NCI-H2029 treated with DMSO at 0.1 percent for 48 hours (cell line): Measurements from ENCODE around the gene AFAP1.

Experiments used
- DNase-seq: peaks from one replicate; lab custom pipeline; 2025; lab: John Stamatoyannopoulos, UW

AFAP1 gene, protein sequence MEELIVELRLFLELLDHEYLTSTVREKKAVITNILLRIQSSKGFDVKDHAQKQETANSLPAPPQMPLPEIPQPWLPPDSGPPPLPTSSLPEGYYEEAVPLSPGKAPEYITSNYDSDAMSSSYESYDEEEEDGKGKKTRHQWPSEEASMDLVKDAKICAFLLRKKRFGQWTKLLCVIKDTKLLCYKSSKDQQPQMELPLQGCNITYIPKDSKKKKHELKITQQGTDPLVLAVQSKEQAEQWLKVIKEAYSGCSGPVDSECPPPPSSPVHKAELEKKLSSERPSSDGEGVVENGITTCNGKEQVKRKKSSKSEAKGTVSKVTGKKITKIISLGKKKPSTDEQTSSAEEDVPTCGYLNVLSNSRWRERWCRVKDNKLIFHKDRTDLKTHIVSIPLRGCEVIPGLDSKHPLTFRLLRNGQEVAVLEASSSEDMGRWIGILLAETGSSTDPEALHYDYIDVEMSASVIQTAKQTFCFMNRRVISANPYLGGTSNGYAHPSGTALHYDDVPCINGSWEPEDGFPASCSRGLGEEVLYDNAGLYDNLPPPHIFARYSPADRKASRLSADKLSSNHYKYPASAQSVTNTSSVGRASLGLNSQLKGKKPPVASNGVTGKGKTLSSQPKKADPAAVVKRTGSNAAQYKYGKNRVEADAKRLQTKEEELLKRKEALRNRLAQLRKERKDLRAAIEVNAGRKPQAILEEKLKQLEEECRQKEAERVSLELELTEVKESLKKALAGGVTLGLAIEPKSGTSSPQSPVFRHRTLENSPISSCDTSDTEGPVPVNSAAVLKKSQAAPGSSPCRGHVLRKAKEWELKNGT

DNA sequence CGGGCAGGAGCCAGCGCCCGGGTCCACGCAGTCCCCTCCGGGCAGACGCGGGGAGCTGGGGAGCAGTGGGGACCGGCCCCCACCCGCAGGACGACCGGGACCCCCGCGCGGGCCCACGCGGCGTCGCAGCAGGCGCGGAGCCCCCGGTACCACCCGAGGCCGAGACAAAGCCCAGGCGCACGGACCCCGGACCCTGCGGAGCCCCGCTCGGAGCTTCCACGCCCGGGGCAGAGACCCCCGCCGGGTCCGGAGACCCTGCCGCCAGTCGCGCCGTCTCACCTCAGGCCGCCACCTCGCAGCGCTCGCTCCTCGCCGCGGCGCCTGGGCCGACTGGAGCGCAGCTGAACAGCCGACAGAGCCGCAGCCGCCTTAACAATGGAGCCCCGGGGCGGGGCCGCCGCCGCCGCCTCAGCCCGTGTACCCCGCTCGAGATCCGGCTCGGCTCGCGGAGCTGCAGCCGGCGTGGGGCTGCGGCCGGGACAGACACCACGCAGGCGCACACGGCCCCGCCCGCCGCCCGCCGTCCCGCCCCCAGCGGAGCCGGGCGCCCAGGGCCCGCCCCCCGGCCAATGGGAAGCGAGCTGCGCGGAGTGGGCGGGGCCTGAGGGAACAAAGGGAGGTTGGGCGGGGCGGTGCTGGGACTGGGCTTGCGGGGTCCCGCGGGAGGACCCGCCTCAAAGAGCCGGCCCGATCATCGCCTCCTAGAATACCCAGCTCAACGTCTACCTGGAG, at the start of gene AFAP1:
AFAP1 (minus strand) TSS at position 485 of the 732 bp plus-strand sequence. CDS start 67,783 bp downstream, outside the sequence.
- peak; percentile 63 for DNase-seq

DNA sequence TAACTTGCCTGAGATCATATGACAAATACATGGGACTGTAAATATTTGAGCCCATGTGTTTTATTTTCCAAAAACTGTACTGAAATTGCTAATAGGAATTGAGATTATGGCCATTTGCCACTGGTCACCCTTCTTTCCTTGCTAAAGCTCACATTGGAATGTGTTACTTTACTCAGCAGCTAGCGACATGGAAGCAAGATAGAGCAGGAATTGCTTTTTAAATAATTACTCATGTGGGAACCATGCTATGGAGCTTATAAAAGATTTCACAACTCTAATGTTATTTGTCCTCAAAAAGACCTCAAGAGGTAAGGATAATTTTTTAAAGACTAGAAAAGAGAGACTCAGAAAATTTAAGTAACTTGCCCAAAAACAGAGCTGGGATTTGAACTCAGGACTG, 48.8 kb upstream of the AFAP1 start:
- DNase-seq: no peak

DNA sequence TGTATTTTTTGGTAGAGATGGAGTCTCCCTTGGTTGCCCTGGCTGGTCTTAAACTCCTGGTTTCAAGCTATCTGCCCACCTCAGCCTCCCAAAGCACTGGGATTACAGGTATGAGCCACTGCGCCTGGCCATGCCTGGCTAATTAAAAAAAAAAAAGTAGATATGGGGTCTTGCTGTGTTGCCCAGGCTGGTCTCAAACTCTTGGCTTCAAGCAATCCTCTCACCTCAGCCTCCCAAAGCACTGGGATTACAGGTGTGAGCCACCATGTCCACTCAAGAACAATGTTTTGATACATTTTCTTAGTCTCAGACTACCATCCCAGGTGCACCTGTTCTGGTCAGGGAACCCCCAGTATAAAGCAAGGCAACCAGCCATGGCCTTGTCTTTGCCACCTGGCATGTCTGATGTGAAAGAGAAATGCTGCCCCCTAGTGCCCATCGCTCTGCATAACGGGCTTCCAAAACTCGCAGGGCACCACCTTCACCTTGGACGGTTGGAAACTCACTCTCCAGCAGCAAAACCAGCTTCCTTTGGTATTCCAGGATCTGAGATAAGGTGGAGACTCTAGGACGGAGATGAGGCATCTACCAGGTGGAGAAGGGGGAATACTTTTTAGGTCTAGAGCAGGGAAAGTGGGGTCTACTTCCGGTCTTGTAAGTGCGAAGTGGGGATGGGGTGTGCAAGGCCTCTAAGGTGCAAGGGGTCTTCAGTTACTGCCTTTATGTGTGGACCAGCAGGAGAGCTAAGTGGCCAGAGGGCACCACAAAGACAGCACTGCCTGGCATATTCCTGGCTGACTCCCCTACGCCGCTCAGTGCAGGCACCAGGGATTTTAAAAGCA, 47.7 kb upstream of the AFAP1 start:
- DNase-seq: peak; percentile 39

DNA sequence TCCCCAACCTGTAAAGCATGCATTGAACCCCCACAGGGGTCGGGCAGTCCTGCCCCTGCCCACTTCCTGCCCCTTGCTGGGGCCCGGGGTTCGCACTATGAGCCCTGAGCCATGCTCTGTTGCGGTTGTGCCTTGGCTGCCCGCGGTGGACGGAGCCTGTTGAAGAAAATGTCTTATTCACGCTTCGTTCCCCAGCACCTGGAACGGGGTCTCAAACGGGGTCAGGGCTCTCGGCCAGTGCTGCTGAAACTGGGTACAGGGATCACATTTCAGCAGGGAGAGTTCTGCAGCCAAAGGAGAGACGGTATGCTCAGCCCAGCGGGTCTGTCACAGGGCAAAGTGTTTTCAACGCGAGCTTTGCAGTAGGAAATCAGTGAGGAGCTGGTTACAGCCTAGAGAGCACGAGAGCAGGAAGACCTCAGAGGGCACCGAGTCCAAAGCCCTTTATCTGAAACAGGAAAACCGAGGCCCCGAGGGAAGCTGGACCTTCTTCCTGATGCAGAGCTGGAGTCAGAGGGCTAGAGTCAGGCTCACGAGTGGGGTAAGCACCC, 46.3 kb upstream of the AFAP1 start:
- DNase-seq: no peak

DNA sequence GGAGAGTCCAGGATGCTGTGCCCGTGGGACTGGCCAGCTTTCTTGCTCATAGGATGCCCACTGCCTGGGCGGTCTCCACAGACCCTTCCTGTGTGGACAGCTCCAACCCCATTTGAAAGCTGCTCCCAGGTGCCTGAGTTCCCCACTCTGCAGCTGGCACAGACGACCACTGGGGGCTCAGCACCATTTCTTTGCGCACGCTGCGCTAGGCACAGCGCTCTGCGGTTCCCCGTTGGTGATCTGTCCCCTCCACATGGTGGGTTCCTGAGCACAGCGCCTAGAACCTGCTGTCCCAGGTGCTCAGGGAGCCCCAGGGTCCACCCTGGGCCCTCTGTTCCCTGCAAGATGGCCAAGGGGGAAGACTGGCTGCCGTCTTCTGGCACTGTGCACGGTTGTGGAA, 45.4 kb upstream of the AFAP1 start:
- DNase-seq: no peak

DNA sequence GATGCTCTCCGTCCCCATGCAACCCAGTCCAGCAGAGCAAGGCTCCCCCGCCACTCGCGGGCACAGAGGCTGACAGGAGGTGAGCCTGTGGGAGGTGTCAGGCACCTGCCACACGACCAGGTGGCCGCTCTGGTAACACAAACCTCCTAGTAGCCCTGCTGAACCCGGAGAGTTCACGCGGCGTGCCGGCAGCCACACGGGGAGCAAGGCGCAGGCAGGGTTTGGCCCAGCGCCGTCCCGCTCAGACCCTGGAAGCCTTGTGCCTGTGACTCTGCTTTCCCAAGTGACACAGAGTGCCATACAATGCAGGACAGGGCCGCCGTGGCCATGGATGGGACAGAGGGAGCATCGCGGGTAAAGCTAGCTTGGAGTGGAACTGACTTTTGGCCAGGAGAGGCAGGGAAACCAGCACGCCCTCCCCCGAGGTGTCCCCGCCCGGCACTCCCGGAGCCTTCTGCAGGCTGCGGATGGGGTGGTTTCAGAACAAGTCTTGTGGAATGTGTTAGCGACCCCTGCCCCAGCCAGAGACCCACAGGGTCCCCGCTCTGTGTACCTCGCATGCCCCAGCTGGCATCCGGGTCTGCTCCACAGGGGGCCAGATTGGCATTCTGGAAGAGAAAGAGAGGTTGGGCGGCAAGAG, 44.7 kb upstream of the AFAP1 start:
- DNase-seq: no peak

DNA sequence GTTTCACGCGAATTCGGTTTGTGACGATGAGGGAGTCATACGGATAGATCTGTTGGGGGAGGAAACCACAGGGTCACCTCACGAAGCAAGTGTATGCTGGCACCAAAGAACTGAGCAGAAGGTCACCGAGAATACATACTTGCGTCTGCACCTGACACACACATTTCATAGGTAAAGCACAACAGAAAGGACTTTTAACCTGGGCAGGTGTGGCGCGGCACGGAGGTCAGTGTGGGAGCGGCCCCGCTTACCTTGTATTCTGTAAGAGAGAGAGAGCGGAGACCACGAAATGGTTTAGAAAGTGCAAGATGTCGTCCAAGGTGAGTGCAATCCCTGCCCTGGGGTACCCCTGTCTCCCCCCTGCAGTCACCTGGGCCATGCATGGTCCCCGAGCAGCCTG, 43.6 kb upstream of the AFAP1 start:
- DNase-seq: no peak

DNA sequence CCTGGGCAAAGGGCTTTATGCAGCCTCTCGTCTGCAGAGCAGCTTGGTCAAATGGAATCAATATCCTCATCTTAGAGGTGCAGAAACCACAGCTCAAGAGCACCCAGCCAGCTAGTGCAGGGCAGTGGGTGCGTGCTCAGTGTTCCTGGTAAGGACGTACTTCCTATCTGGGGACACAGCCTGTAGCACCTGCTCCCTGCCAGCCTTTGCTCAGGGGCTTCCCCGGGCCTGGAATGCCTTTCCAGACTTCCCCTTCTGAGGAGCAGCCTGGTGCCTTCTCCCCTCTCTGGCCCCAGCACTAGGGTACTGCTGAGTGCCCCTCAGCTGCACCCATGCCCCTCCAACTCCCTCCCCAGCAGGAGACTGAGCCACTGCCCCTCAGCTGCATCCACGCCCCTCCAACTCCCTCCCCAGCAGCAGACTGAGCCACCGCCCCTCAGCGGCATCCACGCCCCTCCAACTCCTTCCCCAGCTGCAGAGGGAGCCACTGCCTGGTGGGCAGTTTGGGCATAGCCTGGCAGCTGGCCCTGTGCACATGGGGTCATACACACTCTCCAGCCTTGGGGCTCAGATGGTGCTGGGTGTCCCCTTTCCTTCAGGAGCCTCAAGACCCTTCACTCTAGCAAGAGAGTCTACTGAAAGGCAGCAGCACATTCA, 42.2 kb upstream of the AFAP1 start:
- DNase-seq: no peak

DNA sequence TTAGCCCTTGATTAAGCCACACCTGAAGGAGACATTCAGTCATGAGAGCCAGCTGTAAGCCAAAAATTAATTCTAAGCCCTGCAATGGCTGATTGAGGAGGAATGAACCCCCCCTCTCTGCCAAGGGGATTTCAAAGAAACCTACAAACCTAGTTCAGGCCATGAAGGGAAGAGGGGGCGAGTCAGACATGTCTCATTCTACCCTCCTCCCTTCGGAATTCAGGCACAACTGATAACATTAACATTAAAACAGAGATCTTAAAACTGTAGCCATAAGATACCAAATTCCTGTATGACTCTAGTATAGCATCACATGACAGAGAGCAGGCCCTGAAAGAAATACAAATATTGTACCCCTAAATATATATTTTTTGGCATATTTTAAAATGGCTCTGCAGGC, 40.4 kb upstream of the AFAP1 start:
- DNase-seq: no peak

DNA sequence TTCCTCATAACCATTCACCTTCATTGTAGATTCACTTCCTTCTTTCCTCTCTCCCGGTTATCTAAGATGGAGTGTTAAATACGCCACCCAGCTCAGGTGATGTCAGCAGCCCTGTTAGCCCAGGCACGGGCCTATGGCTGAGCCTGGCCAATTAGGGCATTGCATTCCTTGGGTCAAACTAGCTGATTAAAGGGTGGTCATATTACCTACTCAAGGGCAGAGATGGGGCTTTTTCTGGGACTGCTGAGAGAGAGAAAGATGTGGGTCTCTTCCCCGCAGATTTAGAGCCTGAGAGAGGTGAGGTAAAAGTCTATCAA, 39.9 kb upstream of the AFAP1 start:
- DNase-seq: no peak

DNA sequence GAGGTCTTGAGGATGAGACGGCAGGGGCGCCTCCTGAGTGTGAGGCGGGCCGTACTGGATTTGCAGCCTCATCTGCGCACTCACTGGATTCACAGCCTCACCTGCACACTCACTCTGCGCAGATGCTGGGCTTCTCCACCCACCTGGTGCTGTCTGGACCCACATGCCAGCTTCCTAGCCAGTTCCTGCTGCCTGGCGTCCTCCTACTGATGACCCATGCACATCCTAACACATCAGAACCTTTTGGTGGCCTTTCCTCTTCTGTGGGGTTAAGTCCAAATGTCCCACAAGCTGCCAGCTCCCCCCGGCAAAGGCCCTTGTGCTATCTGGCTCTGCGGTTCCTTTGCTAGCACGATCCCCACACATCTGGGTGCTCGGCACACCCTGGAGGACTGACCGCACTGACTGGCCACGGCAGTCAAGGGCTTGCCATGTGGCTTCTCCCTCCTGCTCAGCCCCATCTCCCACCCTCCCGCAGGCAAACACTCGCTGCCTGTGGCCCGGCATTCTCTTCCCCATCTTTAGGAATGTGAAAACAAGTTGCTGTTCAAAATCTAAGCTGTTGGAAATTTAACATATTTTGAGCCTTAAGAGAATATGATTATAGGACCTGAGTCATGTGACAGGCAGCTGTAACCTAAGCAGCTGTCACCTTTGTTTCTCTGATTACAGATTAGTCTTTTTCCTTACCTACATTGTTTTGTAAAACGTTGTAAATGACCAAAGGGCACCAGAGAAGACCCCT, 39.4 kb upstream of the AFAP1 start:
- DNase-seq: no peak

DNA sequence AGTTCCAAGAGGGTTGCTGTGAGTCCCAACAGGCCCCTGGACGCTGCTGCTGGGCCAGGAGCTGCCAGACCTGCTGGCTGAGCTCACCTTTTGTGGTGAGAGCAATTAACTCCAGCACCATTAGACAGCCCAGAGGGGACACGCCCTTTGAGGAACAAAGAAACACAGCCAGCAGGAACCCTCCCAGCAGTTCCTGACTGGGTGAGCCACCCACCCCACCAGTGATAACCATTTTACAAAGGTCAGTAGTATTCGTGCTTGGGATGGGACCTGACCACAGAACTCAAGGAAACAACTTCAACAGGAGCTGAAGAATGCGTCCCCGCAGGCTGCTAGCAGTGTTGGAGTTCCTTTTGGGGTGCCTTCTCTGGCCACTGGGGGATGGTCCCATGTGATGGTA, 38.8 kb upstream of the AFAP1 start:
- no peak for DNase-seq

DNA sequence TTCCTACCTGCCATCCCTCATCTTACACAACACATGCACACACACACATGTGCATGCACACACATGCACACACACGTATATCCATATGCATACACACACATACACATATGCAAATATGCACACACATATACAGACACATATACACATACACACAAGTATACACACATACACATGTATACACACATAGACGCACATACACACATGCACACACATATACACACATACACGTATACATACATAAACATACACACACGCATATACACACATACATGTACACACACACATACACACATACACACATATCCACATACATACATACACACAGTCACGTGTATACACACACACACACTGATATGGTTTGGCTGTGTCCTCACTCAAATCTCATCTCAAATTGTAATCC, 37.0 kb upstream of the AFAP1 start:
- DNase-seq: no peak

DNA sequence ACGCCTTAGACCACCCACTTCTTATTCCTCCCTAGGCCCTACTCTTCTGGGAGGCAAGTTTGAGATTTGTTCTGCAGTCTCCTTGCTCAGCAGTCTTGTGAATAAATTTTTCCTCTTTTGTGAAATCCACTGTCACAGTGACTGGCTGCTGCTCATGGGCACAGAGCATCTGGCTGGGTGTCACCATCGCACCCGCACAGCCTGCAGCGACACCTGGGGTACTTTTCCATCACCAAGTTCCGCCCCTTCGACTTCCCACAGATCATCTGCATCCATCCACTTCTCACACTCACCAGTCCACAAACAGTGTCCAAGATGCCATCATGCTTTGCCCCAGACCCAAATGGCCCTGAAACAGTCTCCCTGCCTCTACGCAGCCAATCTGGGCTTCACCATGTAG, 36.4 kb upstream of the AFAP1 start:
- no peak for DNase-seq

DNA sequence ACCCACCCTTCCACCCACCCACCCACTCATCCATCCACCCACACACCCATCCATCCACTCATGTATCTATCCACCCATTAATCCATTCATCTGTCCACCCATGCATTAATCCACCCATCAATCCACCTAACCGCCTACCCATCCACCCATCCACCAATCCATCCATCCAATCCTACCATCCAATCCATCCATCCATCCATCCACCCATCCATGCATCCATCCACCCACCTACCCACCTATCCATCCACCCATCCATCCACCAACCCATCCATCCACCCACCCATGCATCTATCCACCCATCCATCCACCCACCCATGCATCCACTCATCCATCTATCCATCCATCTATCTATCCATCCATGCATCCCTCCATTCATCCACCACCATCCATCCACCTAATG, 34.8 kb upstream of the AFAP1 start:
- no peak for DNase-seq

DNA sequence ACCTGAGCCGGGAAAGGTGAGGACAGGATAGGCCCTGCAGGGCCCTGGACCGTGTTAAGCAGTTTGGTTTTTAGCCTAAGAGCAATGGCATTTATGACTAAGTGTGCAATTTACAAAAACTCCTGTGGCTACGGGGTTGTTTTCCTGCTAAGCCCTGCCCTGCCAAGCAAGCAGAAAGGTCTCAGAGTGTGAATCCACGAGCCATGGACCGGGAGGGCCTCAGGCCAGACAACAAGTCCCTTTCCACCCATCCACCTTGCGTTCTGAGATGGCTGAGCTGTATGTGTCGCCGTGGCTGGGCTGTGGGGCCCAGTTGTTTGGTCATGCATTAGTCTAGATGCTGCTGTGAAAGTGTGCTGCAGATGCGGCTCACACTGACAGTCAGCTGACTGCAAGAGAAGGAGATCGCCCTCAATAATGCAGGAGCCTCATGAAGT, 33.9 kb upstream of the AFAP1 start:
- DNase-seq: no peak

DNA sequence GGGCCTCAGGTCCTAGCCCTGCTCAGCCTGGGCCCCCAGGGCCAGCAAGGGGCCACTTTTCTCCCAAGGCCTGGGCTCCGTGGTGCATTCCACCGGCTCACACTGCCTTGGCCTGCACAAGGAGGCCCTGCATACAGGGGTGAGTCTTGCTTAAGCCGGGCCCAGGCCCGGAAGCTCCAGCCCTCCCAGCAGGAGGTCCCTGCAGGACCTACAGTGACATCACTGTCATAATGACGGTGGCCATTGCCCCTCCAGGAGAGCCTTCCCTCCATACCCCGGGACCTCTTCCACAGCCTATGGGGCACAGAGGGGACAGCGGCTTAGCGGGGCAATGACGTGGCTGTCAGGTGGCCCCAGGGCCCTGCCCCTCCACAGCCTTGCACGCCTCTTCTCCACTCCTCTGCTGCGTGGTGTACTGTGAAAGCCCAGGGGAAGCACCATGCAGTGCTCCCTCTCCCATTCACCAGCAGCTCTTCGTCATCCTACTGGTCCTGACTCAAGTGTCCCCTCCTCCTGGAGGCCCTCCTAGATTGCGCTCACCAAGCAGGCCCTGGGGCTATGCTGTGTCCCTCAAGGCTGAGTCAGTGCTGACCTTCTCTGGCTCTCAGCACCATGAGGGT, 32.3 kb upstream of the AFAP1 start:
- DNase-seq: no peak

DNA sequence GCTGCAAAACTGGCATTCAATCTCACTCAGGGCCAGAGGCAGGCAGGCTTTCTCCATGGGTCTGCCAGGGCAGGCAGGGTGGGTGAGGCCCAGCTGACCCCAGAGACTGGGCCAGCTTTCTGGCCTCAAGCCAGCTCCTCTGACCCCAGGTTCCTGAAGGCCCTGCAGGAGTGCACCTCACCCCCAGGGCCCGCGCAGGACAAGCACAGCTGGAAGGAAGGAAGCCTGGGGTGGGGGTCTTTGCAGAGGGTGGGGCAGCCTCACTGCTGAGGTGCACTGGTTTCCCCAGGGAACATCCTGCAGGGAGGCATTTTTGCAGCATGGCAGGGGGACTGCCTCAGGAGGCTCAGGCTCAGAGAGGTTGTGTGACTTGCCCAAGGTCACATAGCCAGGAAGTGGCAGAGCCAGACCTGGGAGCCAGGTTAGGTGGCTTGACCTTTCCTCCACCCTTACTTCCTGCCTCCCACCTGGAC, 31.5 kb upstream of the AFAP1 start:
- DNase-seq: no peak

DNA sequence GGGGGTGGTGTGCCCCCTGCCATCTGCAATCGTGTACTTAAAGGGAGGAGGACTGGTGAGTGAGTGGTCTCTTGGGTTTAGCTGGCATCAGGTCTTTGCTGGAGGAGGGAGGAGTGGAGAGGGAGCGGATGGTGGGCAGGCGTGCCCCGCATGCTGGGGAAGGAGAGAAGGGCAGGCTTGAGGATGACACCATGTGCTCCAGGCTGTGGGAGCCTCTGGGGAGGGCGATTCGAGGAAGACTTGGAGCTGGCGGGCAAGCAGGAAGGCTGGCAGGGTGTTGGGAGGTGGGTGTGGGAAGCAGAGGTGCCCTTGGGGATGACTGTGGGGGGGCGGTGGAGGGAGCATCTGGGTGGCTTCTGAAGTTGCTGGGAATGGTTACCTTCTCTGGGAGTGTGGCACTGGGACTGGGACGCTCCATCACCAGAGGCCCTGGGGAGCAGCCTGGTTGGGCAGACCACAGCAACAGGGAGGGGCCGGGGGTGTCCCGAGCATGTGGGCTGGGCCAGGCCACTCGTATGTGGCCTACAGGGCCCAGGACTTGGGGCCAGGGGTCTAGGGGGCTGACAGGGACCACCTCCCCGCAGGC, 30.8 kb upstream of the AFAP1 start:
- DNase-seq: no peak
